ENCODE measurements around the gene SEPTIN12.

- TF ChIP-seq CTCF (conservative IDR thresholded peaks at IDR 0.05; ENCODE audit: low read depth, low read length) (no peak), EZH2 (IDR thresholded peaks at IDR 0.05; ENCODE audit: borderline replicate concordance, low read depth, low read length, poor library complexity, severe bottlenecking) (no peak)
Observed at GRCh38 chr16:4796982-4797804, 9.0 kb upstream of the SEPTIN12 start.

All from A673 (cell line).